DMS79 (cell line): ENCODE measurements around the gene PCK1.
A peak's percentile ranks its signal among the peaks of the same experiment; 100 is the strongest.

Source experiments
- DNase-seq: peaks from one replicate; lab custom pipeline; 2025; lab: John Stamatoyannopoulos, UW

PCK1 gene

DNA sequence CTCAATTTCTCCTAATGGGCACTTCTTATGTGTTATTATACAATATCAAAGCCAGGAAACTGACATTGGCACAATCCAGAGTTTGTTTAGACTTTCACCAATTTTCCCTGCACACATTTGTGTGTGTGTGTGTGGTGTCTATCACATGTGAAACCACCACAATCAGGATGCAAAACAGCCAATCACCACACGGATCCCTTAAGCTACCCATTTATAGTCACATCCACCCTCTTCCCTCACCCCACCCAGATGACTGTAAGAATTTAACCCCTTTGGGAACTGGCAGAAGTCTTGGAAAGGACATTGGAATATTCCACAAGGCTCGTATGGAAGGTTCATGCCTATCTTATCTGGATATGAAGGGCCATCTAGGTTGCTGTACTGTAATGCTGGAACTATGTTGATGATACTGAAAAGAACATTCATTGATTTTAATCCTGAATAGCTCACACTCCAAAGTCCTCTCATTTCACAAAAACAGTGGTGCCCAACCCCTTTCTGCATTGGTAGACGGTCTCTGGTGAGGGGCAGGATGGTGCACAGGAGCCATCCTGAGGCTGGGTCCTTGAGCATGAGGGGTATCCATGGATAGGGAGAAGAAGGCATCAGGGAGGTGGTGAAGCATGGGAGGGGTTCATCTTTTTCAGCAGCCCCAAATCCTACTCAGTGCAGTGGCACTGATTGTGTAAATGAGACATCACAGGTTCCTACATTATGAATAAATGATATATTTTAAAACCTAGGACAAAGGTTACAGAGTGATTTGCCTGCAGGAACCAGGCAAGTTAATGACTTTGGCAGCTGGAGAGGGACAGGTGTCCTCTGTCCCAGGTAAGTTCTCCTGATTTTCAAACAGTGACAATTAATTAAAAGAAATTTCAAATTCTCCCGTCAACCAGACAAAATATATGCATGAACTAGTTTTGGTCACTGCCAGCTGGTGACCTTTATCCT is 23.9 kb upstream of the PCK1 start:
- no peak for DNase-seq

DNA sequence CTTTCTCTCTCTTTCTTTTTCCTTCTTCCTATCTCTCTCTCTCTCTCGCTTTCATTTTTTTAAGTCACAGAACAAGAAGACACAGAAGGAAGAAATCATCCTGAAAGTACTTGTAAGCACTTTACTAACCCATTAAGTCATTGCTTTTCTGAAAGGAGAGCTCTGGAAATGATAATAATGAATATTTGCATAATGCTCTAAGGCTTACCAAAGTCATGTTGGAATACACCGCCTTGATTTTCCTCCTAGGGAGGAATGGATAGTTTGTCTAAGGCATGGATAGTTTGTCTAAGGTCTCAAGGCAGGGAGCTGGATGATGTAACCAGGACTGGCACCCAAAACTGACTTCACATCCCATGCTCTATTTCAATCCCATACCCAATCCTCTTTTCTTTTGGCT is 23.1 kb upstream of the PCK1 start:
- no peak for DNase-seq

DNA sequence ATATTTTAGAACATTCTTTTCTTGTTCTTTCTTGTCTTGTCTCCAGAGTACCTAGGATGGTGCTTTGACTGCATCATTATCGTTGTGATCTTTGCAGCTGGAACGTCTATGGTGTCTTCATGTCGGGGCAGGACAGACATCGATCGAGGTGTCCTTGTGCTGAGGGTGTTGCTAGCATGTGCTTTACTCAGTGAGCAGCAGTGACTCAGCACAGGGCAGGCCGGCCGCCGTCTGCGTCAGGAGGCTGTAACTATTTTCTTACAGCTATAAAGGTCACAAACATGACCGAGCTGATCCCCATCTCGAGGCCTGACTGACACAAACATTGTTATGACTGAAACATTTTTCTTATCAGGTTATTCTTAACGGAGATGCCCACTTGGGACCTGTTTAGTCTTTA is 21.0 kb upstream of the PCK1 start:
- no peak for DNase-seq

DNA sequence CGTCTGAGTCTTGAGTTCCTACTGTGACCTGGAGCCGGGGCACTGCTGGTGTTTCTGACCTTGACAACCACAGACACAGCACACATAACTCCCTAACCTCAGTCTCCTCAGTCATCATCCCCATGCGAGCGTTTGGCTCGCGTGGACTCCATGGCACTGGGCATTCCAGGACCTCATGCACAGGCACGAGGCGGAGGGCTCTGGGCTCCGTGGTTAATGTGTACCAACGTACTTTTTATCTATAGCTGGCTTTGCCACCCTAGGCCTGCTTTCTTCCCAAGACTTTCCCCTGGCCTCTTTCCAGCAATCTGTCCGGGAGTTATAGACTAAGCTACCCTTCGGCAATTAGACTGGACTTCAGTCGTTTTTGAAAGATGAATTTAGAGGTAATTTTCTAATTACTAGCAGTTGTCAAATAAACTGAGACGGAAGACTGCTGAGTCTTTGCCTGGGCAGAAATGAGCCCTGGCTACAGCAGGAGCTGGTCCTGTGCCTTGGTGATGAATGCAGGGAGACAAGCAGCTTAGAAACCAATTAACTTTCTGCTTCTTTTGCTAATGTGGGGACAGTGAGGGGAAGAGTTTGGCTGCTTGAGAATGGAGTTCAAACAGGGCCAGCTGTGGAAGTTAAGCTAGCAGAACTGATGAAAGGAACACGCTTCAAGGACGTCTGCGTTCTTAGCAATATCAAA is 19.9 kb upstream of the PCK1 start:
- no peak for DNase-seq

DNA sequence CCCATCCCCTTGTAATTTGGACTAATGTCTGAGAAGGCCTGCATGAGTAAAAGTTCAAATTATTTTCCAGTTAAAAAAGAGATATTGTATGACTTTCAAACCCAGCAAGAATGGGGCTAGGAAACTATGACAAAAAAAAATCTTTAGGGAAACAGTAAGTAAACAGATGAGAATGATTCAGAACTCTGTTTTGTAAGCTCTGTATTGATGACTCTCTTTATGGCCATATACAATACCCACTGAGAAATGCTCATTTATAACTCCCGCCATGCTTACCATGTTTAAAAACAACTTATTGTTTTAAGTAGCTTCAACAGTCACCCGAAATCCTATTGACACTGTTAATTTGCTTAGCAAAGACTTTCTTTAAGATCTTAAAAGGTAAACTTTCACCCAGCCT is 17.2 kb upstream of the PCK1 start:
- no peak for DNase-seq

DNA sequence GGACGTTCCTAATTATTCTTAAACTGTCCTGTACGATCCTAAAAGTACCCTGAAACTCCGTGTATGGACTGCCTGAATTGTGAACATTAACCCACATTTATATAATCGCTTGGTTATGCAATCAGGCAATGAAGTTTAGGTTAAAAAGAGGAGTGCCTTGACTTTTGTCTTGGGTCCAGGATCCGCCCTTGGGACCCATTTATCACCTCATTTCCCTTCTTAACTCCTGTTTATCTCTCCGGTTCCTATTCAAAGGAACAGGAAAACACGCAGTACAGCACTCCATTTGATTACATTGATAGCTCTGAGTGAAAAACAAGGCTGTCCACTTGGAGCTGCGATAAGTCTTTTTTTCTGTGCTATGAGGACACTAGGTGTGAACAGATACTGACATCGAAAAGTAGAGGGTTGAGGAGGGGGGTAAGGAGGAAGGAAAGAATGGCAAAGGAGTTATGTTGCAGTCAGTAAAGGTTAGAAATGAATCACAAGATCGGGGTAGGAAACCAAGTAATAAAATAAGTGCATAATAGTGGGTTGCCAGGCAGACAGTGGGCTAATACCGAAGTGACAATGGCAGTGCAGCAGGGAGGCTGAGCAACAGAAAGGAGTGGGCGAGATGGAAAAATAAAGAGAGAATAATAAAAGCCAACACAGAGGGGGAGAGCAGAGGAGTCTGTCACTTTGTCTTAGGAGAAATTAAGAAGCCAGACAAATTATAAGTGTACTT is 15.9 kb upstream of the PCK1 start:
- no peak for DNase-seq

DNA sequence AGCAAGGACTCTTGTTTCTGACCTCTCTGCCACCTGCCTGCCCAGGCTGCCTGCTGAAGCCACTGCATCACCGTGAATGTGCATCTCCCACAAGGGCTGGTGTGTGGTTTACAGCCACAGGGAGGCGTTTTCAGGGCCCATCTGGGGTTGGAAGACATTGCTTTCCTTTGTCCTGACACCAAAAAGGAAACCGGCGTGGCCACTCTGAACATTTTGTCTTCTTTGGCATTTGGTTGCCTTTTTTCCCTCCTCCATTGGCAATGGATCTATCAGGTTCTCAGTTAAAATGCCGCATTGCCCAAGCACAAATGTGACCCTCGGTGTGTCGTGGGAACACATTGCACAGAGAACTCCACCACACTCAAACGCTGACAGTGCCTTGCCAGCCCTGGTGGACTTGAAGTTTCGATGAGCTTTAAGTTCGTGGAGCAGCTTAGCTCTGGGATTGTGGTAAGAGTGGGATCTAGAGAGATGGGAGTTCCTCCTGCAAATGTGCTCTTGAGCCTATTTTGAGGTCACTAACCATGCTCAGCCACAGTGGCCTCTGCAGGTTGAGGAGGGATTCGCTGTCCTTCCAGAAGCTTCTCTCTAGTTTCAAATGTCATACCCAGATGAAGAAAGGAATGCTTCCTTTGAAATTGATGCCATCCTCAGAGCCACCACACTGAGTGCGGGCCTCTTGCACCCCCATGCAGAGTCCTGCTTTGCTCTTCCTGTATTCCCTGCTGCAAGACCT is 14.8 kb upstream of the PCK1 start:
- DNase-seq: no peak

DNA sequence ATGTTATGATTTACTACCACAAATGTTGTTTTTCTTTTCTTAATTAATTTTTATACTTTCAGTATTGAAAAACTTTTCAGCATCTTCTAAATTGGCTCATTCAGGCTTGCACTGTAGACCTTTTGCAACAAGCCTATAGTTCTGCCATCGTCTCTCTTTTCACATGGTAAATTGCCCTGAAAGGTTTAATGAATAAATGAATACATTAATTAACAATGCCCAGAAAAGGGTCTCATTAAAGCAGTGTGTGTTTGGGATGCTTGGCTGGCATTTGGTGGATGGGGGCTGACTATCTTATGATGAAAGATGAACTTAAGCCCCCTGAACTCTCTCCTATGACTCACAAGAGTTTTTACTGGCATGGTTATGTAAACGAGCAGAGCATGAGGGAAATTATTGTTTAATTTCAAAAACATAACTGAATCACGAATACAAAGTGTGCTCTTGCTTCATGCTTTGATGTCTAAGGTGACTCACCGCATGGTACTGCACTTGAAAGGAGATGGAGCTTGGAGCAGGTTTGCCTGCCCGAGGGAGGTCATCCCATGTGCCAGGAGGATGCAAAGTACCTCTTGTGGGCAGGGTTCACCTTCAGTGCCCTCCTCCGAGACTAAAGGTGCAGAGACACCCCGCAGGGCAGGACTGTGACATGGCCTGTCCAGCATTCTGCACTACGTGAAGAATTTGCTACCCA is 13.8 kb upstream of the PCK1 start:
- DNase-seq: peak; percentile 28

DNA sequence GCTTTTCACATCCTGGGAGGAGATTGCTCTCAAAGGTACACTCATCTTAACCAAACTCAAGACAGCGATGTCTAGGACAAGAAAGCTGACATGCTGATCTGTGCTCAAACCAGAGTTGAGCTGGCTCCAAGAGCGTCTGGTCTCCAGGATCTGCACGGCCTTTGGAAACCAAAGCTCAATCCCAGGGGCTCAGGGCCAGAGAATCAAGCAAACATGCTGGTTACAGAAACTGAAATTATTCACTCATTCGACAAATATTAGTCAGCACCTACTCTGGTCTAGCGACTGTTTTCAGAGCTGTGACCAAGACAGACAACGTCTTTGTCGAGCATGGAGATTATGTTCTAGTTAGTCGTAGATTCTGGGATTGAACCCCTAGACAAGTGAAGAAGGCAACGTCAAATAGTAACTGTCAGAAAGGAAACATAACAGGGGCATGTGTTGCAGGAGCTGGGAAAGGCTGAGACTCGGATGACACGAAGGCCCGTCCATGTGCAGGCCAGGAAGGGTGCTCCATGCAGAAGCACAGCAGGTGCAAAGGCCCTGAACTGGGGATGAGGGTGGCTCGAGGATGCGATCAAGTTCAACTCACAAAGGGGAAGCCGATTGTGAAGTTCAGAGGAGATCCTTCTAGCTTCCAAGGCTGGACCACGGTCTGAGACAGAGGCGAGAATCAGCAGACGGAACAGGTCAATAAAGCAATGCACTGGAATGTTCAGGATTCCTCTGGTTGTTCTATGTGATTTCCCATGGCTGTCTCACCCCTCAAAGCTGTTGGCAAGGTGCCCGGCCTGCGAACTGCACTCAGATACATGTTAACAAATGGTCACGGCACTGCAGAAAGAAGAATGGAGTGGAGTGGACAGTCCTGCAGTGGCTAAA is 12.5 kb upstream of the PCK1 start:
- DNase-seq: no peak

DNA sequence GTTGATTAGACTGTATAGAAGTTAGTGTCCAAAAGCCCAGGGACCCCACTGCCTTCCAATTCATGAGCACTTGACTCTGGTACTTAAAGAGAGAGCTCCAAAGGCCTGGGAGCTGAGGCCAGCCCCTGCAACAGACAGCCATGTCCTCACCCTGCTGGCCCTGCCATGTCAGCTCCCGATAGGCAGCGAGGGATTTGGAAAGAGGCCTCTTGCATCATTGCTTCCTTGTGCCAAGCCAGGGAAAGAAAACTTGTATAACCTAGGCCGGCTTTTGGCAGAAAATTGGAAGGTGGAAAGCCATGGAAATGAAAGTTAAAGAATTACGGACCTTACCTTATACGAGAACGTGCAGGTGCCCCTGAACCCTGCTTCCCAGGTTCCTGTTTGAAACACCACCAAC is 8.4 kb upstream of the PCK1 start:
- DNase-seq: no peak

DNA sequence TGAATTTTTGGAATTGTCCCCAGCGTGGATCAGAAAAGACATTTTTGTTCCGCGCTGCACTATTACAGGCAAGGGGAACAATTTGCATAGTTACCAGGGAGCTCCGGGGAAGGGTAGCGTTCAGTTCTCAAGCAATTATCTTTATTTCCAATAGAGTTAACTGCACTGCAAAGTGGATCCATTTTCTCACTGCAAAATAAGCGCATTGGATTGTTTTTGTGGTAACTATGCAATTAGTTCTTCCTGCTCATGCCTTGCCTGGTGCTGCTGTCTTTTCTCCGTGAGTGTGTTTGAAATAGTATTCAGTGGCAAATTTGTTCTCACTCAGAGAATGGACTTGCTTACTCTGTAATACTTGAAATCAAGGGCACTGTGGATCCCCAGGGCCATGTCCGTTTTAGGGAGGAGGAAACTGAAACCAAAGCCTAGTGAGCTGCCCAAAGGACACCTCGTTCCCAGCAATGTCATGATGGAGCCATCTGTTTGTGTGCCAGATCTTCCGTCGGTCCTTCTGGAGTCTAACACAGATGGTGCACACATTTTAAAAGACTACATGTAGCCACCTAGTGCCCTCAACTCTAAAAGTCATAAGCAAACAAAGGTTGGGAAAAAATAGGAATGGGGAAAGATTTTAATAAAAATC is 7.4 kb upstream of the PCK1 start:
- DNase-seq: no peak

DNA sequence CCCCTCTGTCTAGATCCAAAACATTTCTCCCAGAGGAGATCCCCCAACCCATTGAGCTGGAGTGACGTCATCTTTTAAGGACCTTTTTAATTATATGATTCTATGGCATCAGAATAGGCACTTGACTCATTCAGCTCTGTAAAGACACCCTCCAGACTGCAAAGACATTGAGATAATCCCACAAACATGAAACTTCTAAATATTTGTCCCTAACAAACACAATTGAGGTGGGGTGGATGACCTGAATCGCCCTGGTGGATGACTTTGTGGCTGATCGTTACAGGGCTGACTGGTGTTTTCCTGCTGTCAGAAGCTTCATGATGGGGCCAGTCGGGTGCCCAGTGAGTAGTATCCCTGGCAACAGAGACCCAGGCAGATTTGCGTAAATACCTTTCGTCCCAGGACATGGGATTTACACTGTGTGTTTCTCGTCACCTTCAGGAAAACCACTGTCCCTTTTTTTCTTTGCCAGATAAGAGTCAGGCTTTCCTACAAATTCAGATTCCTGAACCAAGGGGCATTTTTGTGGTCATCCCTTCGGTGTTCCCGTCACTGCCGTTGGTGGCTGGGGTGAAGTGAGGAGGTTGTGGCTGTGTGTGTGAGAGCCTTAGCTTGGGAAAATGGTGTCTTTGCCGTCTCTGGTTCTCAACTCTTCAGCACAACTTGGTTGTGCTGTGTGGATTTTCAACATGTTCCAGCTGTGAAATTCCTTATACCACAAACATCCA is 5.3 kb upstream of the PCK1 start:
- DNase-seq: no peak

DNA sequence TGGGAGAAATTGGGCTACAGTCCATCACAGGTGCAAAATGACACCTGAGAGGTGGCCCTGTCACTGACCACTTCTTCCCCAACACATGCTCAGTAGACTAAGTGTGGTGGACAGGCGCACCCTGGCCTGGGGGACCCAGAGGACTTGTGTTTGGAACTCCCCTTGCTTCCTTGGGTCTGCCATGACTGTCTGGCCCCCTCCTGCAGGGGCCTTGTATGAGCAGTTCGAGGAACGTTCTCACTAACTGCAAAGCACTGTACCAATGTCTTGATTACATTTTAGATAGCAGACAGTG is 4.0 kb upstream of the PCK1 start:
- no peak for DNase-seq

DNA sequence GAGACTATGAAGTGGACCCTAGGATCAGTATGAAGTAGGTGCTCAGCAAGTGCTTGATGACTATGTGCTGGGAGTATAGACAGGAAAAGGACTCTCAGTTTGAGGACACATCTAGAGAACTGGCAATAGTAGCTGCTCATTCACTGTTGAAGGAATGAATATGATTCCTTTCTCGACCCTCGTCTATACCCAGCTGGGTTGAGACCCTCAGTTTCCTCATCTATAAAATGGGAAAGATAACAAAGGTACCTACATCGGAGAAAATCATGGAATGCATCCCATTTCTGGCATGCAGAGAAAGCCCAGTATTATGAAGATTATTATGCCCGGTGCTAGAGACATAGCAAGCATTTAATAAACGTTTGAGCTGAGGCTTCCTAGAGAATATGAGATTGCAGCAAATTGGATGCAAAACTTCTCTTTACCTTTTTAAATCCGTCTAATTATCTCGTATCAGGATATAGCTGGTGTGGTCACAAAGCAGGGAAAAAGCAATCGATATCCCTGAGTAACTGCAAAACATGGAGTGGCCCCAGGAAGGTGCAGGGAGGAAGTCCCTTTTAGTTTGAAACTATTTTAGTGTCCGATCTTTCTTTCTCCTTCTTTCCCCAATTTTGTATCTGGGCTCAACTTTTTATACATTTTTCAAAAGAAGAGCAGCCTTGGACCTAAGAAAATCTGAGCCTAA is 2.8 kb upstream of the PCK1 start:
- DNase-seq: no peak

DNA sequence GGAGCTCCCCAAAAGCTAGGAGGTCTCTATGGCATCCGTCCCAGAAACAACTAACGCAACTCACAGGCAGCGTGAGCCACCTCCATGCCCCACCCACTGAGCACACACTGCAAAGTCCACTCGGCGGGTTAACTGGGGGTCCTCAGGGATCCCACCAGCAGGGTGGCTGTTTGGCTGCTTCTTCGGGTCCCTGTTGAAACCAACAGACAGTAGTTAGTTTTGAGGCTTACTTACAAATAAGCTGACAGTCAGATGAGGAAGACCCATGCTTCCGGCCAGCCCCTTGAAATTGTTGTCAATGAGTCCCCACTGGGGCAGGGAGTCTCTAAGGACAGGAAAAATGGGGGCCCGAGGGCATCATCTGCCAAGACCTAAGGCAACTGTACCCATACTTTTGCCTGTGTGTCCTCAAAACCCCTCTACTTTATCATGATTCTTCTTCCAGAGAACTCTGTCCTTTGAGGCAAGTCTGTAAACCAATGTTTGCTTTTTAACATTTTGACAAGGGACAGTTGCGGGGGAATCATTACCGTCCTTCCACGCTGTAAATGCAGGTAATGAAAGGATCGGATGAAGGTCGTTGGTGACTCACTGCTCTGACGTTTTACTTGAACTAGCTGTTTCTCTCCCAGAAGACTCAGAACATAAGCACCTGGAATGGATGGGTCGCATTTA is 2.2 kb upstream of the PCK1 start:
- no peak for DNase-seq

DNA sequence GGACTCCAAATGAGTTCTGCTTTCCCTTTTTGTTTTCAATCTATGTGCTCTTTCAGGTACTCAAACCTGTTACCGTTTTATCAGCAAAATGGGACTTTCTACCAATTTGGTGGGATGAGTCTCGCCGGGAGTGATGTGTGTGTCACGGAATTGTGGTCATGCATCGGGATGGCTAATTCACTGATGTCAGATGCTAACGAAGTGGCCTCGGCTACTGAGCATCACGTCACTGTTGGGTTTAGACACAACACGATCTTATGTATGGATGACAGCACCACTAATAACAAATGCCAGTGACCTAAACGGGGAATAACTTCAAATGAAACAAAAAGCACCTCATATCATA is 1.6 kb upstream of the PCK1 start:
- no peak for DNase-seq

DNA sequence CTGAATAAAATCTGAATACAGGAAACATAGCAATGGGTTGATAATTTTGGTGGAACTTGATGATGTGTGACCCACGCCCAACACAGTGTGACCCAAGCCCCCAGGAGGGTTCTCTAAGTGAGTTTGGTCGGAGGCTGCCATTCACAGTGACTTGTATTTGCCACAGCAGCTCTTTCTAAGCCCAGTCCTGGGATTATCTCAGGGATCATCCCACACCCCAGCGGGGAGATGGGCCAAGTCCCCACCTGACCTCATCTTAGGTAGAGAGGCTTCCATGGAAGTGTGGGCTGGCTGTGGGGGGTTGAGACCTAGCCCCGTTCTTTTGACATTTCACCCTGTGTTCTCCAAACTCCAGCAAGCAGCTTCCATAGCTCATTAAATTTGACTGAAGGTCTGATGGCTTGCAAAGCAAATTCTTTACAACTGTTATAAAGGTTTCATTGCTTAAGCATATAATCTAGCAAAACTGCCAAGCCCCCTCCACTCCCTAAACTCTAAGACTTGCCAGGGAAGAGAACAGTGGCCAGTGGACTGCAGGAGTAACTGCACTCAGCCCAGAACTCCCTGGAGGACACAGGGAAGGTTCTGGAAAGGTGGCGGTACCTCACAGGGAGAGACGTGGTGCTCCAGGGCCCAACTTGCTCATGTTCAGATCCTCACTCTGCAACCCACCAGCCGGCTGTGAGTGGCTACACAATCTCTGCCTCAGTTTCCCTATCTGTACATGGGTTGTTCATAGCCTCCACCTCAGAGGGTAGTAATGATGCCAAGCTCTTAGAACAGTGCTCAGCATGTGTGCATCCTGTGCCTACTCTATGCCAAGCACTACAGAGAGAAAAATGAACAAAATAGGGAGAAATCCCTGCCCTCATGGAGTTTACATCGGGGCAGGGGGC is 1.0 kb upstream of the PCK1 start:
- DNase-seq: no peak
